HG03558 (cell line): Measurements from ENCODE around the gene TIGD1.
"Not testable (repeated sequence)": the region's sequence is repeated elsewhere in the genome, so short reads cannot be mapped to it uniquely, and the experiment has no call there.

ENCODE experiments used
- ATAC-seq: cut with Tn5 transposase; IDR thresholded peaks from one replicate; pipeline ENCODE4 v1.9.1; 2021; ENCODE audit warnings: moderate number of reproducible peaks; ENCODE audit not compliant: unreplicated experiment; ENCODE audit errors: extremely low read depth

The TIGD1 gene

DNA sequence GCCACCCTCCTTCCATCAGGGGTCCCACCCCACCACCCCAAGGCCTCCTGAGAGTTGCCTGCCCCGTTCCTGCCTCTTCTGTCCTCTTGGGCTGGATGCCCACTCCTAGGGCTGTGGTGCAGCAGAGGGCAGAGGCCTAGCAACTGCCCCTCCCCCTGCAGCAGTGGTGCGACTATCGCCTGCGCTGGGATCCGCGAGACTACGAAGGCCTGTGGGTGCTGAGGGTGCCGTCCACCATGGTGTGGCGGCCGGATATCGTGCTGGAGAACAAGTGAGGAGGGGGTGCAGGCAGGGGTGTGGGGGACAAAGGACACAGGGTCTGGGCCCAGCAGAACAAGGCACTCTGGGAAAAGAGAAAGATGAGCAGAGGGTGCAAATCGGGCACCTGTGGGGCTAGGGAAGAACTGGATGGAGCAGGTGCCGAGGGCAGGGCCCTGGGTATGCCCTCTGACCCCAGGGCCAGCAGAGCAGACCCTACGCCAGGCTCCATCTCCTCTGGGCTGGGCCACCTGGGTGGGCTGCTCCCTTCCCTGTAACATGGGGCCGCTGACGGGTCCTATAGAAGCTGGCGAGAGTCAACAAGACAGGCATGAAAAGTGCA is 9.8 kb downstream of the TIGD1 start:
- no peak for ATAC-seq

DNA sequence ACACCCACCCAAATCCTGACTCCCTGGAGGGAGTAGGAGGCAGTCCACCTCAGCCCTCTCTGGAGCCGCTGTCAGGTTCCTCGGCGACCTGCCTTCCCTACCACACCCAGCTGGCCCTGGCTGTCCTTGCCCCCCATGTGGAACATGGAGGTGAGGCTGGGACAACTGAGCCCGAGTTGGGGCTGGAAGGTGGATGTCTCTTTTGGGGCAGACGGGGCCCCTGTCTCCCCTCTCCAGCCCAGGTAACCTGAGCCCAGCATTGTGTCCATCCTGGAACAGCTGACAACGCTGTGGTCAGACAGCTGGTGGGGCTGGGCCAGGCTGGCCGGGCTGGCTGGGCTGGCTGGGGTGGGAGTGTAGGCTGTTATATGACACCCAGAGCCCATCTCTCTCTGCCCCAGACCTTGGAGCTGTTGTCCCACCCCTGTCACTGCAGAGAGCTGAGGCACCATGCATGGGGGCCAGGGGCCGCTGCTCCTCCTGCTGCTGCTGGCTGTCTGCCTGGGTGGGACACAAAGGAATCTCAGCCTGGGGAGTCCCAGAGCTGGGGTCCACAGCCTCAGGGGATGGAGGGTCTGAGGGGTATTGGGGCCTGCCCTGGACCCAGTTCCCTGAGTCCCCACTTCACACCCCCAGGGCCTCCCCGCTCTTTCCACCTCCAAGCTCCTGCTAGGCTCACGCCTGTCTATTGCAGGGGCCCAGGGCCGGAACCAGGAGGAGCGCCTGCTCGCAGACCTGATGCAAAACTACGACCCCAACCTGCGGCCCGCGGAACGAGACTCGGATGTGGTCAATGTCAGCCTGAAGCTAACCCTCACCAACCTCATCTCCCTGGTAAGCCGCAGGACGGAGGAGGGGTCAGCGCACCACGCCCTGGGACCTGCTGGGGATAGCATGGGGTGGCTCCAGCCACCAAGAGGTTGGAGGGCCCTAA is 10.8 kb downstream of the TIGD1 start, which contains the start of gene CHRNG:
CHRNG (plus strand) TSS at position 395 of the 934 bp plus-strand sequence; CDS start at position 451, 56 bp downstream.
- no peak for ATAC-seq

DNA sequence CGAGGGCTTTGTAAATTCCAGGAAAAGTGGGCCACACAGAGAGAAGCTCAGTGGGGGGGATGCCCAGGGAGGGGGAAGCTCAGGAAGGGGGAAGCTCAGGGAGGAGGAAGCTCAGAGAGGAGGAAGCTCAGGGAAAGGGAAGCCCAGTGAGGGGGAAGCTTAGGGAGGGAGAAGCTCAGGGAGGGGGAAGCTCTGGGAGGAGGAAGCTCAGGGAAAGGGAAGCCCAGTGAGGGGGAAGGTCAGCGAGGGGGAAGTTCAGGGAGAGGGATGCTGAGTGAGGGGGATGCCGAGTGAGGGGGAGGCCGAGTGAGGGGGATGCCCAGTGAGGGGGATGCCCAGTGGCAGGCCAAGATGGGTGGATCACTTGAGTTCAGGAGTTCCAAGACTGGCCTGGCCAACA is 11.7 kb downstream of the TIGD1 start:
- no peak for ATAC-seq

DNA sequence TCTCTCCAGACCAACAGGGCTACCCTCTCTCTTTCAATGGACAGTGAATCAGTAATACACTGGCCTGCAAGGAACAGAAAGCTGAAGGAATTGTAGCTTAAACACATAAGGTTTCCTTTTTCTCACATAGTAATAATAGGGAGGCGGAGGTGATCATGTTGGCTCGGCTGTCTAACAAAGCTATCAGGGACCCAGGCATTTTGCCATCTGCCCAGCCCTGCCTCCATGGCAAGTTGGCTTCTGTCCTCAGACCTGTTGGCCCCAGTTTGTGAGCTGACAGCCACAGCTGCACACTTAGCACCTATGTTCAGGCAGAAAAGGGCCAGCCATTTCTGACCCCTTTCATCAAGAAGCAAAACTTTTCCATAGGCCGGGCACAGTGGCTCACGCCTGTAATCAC is 12.9 kb downstream of the TIGD1 start:
- ATAC-seq, result no peak

DNA sequence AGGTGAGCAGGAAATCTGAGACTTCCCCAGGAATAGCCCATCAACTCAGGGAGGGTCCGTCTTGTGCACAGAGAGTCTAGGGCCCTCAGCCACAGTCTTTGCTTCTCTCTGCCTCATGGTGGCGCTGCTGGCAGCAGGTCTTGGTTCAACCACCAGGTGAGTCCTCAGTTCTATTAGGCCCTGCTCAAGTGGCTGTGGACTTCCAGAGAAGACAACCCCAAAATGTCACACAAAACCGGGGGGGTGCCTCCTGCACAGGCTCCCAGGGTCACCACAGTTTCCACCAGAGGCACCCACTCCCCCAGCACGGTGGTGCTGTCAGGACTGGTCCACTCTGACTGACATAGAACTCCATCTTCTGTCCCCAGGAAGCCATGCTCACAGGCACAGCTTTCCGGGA is 13.3 kb downstream of the TIGD1 start:
- ATAC-seq, result no peak

DNA sequence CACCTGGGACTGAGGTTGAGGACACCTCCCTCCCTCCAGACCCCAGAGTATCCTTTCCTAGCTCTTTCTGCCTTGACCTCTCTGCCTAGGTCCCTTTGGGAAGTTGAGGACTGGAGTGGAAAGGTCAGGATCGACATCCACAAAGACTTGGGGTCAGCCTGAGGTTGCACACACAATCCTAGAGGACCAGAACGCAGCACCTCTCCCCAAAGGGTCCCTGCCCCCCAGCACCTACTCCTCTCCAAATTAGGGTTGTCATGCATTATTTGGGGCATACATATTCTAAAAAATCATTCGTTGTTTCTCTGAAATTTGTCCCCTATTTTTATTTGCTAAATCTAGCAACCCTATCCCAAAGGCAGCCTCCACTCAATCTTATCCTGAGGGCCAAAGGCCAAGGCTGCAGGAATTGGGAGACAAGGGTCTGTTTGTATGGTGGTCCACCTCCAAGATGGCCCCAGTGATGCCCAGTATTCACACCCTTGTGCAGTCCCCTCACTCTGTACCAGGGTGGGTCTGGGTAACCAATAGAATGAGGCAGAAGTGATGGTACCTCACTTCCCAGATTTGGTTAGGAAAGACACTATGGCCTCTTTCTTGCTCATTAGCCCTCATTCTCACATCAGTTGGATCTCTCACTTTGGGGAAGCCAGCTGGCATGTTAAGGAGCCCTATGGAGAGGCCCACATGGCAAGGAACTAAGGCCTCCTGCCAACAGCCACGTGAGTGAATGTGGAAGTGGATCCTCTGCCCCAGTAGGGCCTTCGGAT is 14.4 kb downstream of the TIGD1 start:
- no peak for ATAC-seq

DNA sequence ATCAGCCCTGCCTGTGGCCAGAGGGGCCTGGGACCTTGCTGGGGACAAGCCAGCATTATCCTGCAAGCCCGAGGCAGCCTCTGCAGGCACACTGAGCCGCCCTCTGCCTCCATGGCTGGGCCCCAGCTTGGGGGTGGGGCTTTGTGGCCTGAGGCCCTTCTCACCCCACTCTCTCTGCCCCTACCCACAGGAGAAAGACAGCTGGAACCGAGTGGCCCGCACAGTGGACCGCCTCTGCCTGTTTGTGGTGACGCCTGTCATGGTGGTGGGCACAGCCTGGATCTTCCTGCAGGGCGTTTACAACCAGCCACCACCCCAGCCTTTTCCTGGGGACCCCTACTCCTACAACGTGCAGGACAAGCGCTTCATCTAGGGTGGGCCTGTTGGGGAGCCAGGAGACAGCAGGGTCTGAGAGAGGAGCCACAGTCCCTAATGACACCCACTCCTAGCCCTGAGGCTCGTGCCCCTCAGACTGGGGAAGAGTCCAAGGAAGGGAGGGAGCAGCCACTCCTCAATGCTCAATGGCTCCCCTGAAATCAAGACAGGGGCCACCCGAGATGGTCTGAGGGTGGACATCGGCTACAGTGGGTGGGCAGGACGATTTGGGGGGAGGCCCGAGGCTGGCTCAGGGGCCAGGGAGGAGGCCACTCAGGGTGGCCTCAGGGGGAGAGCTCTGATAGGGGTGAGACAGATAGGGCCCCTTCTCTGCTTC is 15.3 kb downstream of the TIGD1 start:
- no peak for ATAC-seq

DNA sequence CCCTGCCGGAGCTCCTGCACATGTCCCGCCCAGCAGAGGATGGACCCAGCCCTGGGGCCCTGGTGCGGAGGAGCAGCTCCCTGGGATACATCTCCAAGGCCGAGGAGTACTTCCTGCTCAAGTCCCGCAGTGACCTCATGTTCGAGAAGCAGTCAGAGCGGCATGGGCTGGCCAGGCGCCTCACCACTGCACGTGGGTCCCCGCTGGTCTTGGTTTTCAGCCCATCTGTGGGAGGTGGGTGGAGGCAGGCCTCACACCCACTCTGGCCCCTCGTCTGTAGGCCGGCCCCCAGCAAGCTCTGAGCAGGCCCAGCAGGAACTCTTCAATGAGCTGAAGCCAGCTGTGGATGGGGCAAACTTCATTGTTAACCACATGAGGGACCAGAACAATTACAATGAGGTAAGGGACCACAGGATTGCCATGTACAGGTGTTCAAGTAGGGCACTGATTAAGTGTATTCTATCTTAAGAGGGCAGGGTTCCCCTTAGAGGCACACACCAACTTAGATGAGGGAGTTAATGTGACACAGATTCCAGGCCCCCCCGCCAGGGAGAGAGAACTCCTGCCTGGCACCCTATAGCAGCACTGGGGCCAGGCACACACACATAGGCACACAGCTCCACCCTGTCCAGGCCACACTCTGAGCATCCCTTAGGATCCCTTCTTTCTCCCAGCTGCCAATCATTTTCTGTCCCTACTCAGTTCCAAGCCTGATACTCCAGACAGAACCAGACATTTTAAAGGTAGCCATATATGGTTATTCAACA is 16.2 kb downstream of the TIGD1 start:
- ATAC-seq, result no peak

DNA sequence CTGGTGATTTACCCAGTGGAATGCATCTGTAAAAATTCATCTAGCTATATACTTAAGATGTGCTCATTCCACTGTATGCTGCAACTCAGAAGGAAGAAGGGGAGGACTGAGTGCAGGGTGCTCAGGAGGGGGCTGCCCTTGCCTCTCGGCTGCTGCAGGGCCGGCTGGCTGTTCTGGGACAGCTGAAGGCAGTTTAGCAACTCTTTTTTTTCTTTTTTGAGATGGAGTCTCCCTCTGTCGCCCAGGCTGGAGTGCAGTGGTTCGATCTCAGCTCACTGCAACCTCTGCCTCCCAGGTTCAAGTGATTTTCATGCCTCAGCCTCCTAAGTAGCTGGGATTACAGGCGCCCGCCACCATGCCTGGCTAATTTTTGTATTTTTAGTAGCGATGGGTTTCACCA is 17.5 kb downstream of the TIGD1 start:
- not testable (repeated sequence) for ATAC-seq

DNA sequence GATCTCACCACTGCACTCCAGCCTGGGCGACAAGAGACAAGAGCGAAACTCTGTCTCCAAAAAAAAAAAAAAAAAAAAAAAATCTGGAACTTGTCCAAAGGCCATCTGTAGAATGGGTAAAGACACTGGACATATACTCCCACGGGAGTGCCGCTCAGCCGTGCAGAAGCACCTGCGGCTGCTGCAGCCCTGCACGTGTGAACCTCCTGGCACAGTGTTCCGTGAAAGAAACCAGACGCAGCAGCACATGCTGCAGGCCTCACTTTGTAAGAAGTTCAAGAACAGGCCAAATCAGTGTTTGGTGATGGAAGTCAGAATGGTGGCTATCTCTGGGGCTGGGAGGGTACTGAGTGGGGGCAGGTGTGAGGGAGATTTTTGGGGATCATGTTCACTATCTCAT is 17.9 kb downstream of the TIGD1 start:
- no peak for ATAC-seq

DNA sequence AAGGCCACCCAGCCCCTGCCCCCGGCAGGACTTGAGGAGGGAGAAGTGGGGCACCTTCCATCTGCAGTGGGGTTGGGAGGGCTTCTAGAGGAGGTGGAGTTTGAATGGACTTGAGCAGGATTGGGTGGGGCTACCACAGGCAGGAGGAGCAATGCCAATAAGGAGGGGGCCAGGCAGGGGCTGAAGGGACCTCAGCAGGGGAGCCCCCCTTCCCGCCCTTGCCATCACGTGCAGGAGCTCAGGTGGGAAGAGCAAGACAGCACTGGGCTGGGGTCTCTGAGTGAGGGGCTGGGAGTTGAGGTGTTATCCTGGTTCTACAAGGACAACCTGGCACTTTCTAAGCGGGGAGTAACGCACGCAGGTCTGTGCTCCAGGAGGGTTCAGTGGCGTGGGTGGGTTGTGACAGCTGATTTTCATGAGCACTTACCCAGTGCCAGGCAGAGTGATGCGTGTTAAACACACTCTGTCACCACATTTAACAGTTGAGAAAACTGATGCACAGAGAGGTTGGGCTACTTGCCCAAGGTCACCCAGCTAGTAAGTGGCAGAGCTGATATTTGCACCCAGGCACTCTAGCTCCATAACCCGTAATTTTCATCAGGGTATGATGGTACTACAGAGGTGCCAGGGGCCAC is 19.6 kb downstream of the TIGD1 start:
- ATAC-seq, result no peak

DNA sequence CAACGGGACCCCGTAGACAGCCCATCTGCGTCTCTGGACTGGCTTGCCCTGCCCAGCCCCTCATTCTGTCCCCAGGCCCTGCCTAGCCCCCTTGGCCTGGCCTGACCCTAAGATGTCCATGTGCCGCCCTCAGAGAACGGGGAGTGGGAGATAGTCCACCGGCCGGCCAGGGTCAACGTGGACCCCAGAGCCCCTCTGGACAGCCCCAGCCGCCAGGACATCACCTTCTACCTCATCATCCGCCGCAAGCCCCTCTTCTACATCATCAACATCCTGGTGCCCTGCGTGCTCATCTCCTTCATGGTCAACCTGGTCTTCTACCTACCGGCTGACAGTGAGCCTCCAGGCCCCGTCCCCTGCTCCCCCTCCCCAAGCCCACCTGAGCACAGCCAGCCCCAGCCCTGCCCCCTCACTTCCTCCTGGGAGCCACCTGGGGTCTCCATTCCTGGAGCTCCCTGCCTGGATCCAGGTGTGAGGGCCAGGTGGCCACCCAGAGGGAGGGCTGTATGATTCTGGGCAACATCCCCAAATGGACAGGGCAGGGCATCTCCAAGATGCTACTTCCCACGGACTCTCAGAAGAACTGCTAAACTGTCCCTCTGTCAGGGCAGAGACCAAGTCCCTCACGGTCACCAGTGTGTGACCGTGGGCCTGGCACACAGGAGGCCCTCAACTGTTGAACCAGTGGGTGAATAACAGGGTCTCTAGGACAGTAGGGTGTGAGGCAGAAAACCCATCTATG is 20.4 kb downstream of the TIGD1 start:
- ATAC-seq, result no peak

DNA sequence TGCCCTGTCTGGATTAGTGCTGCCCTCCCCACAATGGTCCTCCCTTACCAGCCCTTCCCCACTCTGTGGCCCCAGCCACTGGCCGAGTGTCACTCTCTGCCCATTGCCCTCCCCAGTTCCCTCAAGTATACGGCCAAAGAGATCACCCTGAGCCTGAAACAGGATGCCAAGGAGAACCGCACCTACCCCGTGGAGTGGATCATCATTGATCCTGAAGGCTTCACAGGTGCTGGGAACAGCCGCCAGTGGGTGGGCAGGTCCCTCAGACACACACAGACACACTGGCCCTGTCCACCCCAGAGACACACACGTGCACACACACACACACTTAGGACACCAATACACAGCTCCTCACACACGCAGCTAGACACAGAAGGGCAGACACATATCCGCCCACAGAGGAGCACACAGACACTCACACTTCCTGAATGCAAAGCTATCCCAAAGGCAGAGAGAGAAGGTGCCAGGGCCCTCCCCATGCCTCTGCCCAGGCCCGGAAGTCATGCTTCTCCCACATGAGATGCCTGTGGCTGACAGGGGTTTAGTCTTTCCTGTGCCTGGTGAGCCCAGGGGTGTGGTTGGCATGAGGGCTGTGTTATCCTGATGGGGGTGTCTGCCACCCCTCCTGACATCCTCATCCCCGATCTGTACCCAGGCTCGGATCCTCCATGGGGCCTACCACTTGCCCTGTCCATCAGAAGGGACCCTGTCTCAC is 21.5 kb downstream of the TIGD1 start:
- ATAC-seq, result no peak

DNA sequence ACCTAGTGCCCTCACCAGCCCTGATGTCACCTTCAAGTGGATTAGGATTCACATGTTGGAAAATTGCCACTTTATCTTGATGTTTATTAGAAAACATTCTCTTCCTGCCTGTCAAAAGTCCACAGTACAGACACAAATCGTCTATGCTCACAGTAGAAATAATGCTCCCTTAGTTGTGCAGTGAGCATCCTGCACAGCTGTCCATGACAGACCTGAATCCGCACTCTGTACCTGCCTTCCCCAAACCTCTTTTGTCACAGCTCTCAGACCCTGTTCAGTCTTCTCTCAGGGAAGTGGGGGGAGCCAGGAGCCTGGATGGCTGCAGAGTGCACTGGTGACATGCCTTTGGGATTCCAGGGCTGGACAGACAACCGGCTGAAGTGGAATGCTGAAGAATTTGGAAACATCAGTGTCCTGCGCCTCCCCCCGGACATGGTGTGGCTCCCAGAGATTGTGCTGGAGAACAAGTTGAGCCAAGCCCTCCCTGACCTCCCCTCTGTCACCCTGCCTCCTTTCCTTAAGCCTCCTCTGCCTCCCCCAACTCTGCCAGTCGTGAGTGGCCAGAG is 22.4 kb downstream of the TIGD1 start:
- no peak for ATAC-seq

DNA sequence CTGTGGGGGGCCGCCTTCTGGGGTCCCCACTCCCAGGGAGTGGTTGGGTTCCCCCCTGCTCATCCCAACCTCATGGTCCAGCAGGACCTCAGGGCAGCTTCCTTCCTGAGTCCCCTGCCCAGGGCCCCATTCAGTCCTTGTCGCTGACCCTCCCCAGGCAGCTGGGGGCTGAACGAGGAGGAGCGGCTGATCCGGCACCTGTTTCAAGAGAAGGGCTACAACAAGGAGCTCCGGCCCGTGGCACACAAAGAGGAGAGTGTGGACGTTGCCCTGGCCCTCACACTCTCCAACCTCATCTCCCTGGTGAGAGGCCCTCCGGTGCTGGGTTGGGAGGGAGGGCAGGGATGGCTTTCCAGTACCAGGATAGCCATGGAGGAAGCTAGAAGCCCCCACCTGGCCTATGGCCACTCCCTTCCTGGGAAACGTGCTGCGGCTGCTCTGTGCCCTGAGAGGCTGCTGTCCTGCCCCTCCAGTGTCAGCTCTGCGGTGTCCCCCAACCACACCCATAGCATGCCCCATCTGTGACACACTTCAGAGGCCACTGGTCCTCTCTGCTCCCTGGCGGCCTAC is 23.9 kb downstream of the TIGD1 start:
- no peak for ATAC-seq

DNA sequence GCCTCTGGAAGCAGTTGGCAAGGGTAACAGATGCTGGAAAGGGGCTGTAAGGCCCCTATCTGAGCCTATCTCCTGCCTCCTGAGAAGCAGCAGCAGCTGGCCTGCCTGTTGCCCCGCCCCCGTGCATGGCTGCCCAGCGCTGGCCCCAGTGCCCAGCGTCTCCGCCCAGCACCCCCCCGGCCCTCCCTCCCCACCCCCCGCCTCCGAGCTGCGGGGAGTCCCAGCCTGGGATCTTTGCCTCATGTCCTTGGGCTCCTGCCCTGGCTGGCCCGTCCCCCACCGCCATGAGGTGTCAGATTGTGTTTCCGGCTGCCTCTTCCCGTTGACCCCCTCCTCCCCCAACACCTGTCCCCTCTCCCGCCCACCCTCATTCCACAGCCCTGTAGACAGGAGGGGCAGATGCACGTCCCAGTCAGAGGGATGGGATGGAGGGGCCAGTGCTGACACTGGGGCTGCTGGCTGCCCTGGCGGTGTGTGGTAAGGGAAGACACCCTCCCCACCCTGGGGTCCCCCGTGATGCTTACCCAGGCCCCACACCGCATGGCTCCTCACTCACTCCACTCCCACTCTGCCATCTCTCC is 24.5 kb downstream of the TIGD1 start, which contains the start of gene CHRND:
CHRND (plus strand) TSS at position 370 of the 581 bp plus-strand sequence; CDS start at position 426, 56 bp downstream.
- ATAC-seq, result no peak

DNA sequence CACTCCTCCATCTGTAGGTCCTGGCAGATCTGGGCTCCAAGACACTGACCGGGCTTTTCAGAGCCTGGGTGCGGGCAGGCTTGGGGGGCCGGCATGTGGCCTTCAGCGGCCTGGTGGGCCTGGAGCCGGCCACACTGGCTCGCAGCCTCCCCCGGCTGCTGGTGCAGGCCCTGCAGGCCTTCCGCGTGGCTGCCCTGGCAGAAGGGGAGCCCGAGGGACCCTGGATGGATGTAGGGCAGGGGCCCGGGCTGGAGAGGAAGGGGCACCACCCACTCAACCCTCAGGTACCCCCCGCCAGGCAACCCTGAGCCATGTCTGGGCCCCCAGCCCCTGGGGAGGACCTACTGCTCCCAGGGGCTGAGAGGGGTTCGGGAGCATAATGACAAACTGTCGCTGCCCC is 25.2 kb downstream of the TIGD1 start:
- no peak for ATAC-seq
